HL-60 (cell line): ENCODE results near the gene B3GALNT2.

Source experiments
- GABPA ChIP-seq: IDR thresholded peaks from 2 replicates; pipeline ENCODE4 v1.6.1; 2012; ENCODE audit warnings: low read depth
- POLR2AphosphoS5 ChIP-seq: IDR thresholded peaks from 2 replicates; pipeline ENCODE4 v1.6.1; 2012; ENCODE audit warnings: low read depth
- TF ChIP-seq, protein P1 (sequence below): IDR thresholded peaks from one replicate; pipeline ENCODE4 v1.5.1; 2011; ENCODE audit warnings: low read length, control low read depth, inconsistent platforms; ENCODE audit not compliant: insufficient read depth
- TF ChIP-seq, protein P2 (sequence below): IDR thresholded peaks from 2 replicates; pipeline ENCODE4 v1.6.1; 2012; ENCODE audit warnings: low read depth; ENCODE audit not compliant: insufficient replicate concordance

DNA sequence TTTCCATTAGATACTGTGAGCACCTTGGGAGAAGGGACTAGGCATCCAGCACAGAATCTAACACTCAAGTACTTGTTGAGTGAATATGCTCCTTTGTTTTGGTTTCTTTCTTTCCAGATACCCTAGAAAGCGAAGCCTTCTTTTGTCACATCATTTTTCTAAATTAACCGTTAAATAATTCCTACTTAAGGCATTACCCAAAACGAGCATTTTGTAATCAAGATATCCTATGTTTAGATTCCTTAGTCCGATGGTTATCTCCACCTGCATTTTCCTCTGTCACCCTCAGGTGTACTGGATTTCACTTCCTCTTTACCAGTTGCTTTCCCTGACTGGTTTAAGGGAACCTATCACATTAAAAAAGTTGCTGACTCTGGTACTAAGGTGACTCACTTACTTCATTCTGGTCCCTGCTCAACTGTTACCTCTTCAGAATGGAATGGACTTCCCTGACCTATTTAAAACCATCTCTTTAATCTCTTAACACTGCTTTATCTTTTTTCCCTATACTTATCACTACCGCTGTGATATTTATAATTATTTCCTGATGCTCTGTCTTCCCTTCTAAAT, 3.2 kb downstream of the B3GALNT2 start:
- TF ChIP-seq, protein P1, sequence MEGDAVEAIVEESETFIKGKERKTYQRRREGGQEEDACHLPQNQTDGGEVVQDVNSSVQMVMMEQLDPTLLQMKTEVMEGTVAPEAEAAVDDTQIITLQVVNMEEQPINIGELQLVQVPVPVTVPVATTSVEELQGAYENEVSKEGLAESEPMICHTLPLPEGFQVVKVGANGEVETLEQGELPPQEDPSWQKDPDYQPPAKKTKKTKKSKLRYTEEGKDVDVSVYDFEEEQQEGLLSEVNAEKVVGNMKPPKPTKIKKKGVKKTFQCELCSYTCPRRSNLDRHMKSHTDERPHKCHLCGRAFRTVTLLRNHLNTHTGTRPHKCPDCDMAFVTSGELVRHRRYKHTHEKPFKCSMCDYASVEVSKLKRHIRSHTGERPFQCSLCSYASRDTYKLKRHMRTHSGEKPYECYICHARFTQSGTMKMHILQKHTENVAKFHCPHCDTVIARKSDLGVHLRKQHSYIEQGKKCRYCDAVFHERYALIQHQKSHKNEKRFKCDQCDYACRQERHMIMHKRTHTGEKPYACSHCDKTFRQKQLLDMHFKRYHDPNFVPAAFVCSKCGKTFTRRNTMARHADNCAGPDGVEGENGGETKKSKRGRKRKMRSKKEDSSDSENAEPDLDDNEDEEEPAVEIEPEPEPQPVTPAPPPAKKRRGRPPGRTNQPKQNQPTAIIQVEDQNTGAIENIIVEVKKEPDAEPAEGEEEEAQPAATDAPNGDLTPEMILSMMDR, result no peak
- TF ChIP-seq, protein P2, sequence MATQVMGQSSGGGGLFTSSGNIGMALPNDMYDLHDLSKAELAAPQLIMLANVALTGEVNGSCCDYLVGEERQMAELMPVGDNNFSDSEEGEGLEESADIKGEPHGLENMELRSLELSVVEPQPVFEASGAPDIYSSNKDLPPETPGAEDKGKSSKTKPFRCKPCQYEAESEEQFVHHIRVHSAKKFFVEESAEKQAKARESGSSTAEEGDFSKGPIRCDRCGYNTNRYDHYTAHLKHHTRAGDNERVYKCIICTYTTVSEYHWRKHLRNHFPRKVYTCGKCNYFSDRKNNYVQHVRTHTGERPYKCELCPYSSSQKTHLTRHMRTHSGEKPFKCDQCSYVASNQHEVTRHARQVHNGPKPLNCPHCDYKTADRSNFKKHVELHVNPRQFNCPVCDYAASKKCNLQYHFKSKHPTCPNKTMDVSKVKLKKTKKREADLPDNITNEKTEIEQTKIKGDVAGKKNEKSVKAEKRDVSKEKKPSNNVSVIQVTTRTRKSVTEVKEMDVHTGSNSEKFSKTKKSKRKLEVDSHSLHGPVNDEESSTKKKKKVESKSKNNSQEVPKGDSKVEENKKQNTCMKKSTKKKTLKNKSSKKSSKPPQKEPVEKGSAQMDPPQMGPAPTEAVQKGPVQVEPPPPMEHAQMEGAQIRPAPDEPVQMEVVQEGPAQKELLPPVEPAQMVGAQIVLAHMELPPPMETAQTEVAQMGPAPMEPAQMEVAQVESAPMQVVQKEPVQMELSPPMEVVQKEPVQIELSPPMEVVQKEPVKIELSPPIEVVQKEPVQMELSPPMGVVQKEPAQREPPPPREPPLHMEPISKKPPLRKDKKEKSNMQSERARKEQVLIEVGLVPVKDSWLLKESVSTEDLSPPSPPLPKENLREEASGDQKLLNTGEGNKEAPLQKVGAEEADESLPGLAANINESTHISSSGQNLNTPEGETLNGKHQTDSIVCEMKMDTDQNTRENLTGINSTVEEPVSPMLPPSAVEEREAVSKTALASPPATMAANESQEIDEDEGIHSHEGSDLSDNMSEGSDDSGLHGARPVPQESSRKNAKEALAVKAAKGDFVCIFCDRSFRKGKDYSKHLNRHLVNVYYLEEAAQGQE, result no peak
- TF ChIP-seq POLR2AphosphoS5, result no peak
- no peak for TF ChIP-seq GABPA
